Activated naive CD4-positive, alpha-beta T cell treated with anti-CD3 and anti-CD28 coated beads, Interleukin-2, amount 50 U/mL, for 72 hours (primary cell): ENCODE data around the gene ATP1A1. TPM values are rescaled to one million over a fixed set of nuclear protein-coding genes. Genes with fewer than 3 reads are reported as not detected.

ENCODE experiments used
- ATAC-seq, 2 donors: fragments of 150-1000 bp; cut with Tn5 transposase; 2 replicates each; pipeline ENCODE4 v1.10.0; 2021; ENCODE audit warnings: mild to moderate bottlenecking in 2 of 2, moderate library complexity in 2 of 2
- DNase-seq, 2 donors: peaks; one replicate each; pipeline ENCODE4 v3.0.0; 2021 to 2022; ENCODE audit warnings: low spot score in 2 of 2
- H3K27ac Mint-ChIP-seq, 2 donors: one replicate each; pipeline ENCODE4 v1.8.0; 2022; ENCODE audit warnings: mild to moderate bottlenecking in 2 of 2, mixed read lengths in 2 of 2
- H3K36me3 Mint-ChIP-seq, 2 donors: one replicate each; pipeline ENCODE4 v1.8.0; 2022; ENCODE audit warnings: mixed read lengths in 2 of 2
- H3K9me3 Mint-ChIP-seq, 2 donors: one replicate each; pipeline ENCODE4 v1.8.0; 2022; ENCODE audit warnings: mixed read lengths in 2 of 2
- total RNA-seq, 2 donors: library from RNA; stranded (reverse); gene quantifications; one replicate each; pipeline ENCODE4 v1.2.3, GENCODE V29; 2022

The ATP1A1 gene
- total RNA-seq, 2 donors from 2014 or later: 220 to 337 TPM

GRCh38 chr1:116428576-116428975 lies 55.5 kb downstream of the ATP1A1 start:
- Mint-ChIP-seq H3K9me3 (no peaks in the 10 kb centered on the region), H3K27ac (no peak overlapping the region), H3K36me3 (no peaks in the 10 kb centered on the region)
- ATAC-seq: no peak
- no peak for DNase-seq

- no peak for DNase-seq
- Mint-ChIP-seq H3K27ac (no peak overlapping the region), H3K36me3 (no peaks in the 10 kb centered on the region), H3K9me3 (no peaks in the 10 kb centered on the region)
- ATAC-seq: no peak
Observed at GRCh38 chr1:116429821-116430374, 56.9 kb downstream of the ATP1A1 start.

GRCh38 chr1:116431870-116432500 lies 58.9 kb downstream of the ATP1A1 start:
- Mint-ChIP-seq H3K36me3 (no peaks in the 10 kb centered on the region), H3K27ac (no peak overlapping the region), H3K9me3 (no peaks in the 10 kb centered on the region)
- ATAC-seq: no peak
- DNase-seq: no peak

DNA sequence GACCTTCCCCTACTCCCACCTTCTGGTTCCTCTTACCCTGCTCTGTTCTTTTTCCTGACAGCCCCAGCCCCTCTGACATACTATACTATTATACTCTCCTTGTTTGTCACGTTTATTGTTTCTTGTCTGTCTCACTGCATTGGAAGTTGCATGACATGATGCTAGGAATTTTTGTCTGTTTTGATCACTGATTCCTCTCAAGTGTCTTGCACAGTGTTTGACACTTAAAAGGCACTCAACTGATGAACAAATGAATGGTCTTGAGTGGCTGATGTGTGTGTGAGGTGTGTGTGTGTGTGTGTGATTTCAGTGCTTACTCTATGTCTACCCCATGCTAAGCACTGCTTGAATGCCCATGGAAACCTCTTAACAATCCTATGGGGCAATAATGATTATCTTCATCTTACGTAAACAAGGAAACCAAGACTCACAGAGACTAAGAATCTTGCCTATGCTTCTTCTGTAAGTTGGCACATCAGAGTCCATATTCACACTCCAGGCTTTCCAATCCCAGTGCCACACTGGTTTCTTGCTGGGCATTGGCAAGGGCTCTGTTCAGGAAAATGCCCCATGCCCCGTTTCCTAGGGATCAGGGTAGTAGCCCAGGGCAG lies 59.7 kb downstream of the ATP1A1 start:
- H3K36me3 Mint-ChIP-seq: no peaks in the 10 kb centered on the region

DNA sequence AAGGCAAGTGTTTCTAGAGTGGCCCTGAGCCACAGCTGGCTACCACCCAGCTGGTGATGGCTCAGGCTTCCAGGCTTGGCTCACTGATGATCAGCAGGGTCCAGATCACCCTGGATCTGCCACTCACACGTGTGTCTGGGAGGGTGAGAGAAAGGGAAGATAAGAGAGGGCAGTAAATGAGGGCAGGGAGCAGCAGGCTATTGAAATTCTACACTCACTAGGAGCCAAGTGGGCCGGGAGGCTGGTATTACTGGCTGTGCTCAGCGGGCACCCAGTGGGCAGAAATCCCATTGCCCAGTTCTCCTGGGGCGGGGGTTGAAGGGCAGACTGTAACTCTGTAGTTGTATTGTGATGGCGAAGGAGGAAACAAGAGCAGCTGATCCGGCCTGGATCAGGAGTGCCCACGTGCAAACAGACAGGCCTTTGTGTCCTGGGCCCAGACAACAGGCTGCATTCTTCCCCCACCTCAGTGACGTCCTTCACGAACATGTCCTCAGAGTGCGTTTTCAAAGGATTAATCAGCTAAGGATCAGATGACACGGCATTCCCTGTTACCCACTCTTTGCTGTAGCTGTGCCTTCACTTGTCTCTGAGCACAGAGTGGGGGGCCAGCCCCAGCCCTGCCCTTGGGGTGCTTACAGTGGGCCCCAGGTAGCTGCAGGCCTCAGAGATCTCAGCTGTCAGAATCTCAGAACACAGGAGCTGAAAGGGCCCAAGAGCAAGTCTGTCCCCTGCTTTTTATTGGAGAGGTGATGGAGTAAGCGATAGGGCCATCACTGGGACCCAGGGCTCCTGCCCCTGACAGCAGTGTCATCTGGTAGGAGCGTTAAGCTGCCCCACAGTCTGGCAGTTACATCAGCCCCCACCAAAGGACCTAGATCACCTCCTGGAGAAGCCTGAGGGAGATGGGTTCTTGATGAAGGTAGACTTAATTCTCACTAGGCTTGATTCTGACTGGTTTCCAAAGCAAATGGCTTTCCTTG lies 60.5 kb downstream of the ATP1A1 start:
- DNase-seq: no peak
- ATAC-seq: no peak
- Mint-ChIP-seq H3K36me3 (no peaks in the 10 kb centered on the region), H3K27ac (no peak overlapping the region), H3K9me3 (no peaks in the 10 kb centered on the region)

More for the DNA sequence above, 59.7 kb downstream of the ATP1A1 start:
- Mint-ChIP-seq H3K27ac (no peak overlapping the region), H3K9me3 (no peaks in the 10 kb centered on the region)
- ATAC-seq: no peak
- no peak for DNase-seq

DNA sequence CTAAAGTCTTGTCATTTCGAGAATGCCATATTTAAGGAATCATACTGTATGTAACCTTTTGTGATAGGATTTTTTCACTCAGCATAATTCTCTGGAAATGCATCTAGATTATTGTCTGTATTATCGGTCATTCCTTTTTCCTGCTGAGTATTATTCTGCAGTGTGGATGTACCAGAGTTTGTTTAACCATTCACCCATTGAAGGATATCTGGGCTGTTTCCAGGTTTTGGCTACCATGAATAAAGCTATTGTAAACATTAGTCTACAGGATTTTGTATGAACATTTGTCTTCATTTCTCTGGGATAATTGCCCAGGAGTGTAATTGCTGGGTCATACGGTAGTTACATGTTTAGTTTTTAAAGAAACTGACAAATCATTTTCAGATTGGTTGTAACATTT lies 61.8 kb downstream of the ATP1A1 start:
- Mint-ChIP-seq H3K9me3 (no peaks in the 10 kb centered on the region), H3K36me3 (no peaks in the 10 kb centered on the region)

GRCh38 chr1:116435806-116436610 lies 63.0 kb downstream of the ATP1A1 start:
- H3K36me3 Mint-ChIP-seq: no peaks in the 10 kb centered on the region
- H3K27ac Mint-ChIP-seq: no peak overlapping the region
- DNase-seq (no peak), ATAC-seq (peak; percentile 65 to 79)
- H3K9me3 Mint-ChIP-seq: no peaks in the 10 kb centered on the region

More for the DNA sequence above, 61.8 kb downstream of the ATP1A1 start:
- DNase-seq (no peak), ATAC-seq (no peak)
- H3K27ac Mint-ChIP-seq: no peak overlapping the region

DNA sequence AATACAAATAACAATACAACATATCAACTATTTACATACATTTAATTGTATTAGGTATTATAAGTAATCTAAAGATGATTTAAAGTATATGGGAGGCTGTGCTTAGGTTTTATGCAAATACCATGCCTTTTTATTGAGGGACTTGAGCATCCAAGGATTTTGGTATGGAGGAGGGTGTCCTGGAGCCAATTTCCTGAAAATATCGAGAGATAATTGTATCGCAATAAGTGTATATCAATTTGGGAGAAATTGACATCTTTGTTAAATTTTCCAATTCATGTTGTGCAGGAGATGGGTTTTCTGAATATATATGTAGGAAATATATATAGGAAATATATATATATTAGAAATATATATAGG lies 63.5 kb downstream of the ATP1A1 start:
- ATAC-seq (no peak), DNase-seq (no peak)
- Mint-ChIP-seq H3K9me3 (no peaks in the 10 kb centered on the region), H3K36me3 (no peaks in the 10 kb centered on the region), H3K27ac (no peak overlapping the region)

DNA sequence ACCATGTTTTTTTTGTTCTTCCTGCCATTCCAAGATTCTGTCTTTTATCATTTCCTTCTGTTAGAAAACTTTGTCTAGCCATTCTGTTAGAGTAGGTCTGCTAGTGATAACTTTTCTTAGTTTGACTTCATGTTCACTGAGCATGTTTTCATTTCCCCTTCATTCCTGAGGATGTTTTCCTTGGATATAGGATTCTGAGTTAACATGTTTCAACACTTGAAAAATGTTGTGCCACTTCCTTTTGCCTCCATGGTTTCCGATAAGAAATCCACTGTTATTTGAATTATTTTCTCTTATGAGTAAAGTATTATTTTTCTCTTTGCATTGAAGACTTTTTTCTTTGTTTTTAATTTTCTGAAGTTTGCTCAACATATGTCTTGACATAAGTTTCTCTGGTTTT lies 66.7 kb downstream of the ATP1A1 start:
- ATAC-seq: no peak
- H3K9me3 Mint-ChIP-seq: no peaks in the 10 kb centered on the region

DNA sequence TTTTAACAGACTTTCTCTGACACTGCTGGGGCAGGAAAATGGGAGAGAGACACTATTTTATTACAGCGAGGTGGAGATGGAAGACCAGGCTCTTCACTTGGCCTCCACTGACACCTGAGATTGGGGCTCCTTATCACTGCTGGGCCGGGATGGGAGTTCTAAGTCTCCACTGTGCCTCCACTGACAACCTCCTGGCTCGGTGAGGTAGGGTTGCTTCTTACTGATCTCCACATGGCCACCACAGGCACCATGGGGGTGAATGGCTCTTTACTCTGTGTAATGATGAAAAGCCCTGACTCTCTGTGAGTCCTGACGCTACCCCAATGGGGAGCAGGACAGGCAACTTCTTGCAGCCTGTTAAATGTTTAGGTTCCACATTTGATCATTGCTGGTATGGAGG lies 67.7 kb downstream of the ATP1A1 start:
- H3K27ac Mint-ChIP-seq: no peak overlapping the region
- no peak for ATAC-seq
- no peak for DNase-seq
- H3K36me3 Mint-ChIP-seq: no peaks in the 10 kb centered on the region
- H3K9me3 Mint-ChIP-seq: no peaks in the 10 kb centered on the region

More for the DNA sequence above, 66.7 kb downstream of the ATP1A1 start:
- DNase-seq: no peak
- no peak overlapping the region for H3K27ac Mint-ChIP-seq
- no peaks in the 10 kb centered on the region for H3K36me3 Mint-ChIP-seq

DNA sequence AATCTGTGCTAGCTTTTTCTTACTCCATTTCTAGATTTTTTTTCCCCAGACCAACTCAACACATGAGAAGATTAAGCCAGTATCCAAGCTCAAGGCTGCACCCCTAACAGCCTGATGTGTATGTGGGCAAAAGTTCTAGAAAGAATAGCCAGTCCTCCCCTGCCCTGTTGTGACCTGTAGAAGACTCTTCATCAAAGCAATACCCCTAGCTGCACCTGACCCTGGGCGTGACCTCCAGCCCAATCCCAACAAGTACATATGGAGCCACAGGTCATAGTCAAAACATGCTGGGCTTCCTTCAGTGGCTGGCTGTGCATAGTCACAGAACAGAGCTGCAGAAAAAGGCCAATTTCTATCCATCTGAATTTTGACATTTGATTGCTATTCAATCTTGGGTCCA lies 72.5 kb downstream of the ATP1A1 start:
- Mint-ChIP-seq H3K27ac (no peak overlapping the region), H3K9me3 (no peaks in the 10 kb centered on the region), H3K36me3 (no peaks in the 10 kb centered on the region)
- DNase-seq (no peak), ATAC-seq (no peak)

- Mint-ChIP-seq H3K9me3 (no peaks in the 10 kb centered on the region), H3K27ac (no peak overlapping the region), H3K36me3 (no peaks in the 10 kb centered on the region)
- ATAC-seq (no peak), DNase-seq (no peak)
Observed at GRCh38 chr1:116446686-116447085, 73.6 kb downstream of the ATP1A1 start.

DNA sequence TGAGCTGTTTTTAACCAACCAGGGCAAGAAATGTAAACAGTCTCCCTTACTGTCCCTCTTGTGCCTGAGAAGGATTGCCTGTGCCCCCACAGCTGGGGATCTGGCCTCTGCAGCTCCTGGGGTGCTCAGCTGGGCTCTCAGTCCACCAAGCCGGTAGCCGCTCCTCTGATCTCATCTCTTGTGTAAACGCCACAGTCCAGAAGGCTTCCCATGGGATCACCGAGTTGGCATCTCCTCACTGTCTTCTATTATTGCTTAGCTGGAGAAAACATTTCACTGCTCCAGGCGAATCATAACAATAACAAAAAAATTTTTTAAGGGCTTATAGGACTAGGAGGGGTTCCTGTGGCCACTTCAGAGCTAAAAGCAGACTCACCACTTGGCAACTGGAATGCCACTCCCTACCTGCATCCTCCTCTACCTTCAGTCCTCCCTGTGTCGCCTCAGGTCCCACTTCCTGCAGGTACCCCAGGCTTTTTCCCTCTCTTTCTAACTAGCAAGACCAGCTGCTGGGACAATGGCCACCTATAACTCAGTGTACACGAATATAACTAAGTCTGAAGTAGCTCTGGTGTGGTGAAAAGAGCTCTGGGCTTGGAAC lies 75.8 kb downstream of the ATP1A1 start:
- no peak overlapping the region for H3K27ac Mint-ChIP-seq
- no peaks in the 10 kb centered on the region for H3K36me3 Mint-ChIP-seq
- DNase-seq (no peak), ATAC-seq (no peak)
- no peaks in the 10 kb centered on the region for H3K9me3 Mint-ChIP-seq

GRCh38 chr1:116449578-116449977 lies 76.5 kb downstream of the ATP1A1 start:
- DNase-seq (no peak), ATAC-seq (no peak)
- Mint-ChIP-seq H3K9me3 (no peaks in the 10 kb centered on the region), H3K27ac (no peak overlapping the region), H3K36me3 (no peaks in the 10 kb centered on the region)

DNA sequence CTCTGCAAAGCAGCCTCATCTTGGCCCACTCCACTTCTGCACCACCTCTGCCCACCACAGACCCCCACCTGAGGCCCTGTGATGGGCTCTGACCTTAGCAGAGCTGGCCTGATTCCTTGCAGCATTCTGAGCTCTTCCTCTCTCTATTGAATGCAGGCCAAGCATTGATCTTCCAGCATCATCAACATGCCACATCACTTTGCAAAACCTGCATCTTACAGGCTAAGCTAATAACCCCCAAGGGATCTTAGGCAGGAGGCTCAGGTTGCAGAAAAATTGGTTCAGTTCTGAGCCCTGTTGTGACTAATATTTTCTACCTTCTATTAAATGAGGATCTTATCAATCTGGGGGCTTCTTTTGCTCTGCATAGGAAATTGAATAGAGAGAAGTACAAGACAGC lies 78.7 kb downstream of the ATP1A1 start:
- Mint-ChIP-seq H3K27ac (no peak overlapping the region), H3K36me3 (no peaks in the 10 kb centered on the region), H3K9me3 (no peaks in the 10 kb centered on the region)
- no peak for ATAC-seq
- no peak for DNase-seq

- Mint-ChIP-seq H3K36me3 (no peaks in the 10 kb centered on the region), H3K27ac (peak overlapping the region in 1 of 2 donors; percentile 10), H3K9me3 (no peaks in the 10 kb centered on the region)
- ATAC-seq (no peak), DNase-seq (no peak)
Observed at GRCh38 chr1:116453481-116453880, 80.4 kb downstream of the ATP1A1 start.
